ENCODE measurements around the gene ALDH1A2.
"Not testable (repeated sequence)": the region's sequence is repeated elsewhere in the genome, so short reads cannot be mapped to it uniquely, and the experiment has no call there.

Gene ALDH1A2

DNA sequence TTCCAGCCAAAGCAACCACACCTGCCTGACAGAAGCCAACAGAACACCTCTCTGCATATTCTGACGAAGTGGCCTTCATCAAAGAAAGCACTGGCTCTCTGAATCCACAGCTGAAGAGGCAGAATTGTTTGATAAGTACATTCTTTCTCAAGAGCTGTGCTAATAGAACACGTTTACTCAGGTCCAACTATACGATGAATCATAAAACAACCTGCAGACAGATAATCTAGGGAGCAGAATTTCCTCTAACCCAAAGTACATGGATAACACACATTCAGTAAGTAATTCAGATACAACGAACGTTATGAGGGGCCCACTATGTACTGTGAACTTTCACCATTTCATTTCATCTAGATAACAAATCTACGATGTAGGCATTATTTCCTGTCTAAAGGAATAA is 25.4 kb downstream of the ALDH1A2 start:
- no peak for DNase-seq

DNA sequence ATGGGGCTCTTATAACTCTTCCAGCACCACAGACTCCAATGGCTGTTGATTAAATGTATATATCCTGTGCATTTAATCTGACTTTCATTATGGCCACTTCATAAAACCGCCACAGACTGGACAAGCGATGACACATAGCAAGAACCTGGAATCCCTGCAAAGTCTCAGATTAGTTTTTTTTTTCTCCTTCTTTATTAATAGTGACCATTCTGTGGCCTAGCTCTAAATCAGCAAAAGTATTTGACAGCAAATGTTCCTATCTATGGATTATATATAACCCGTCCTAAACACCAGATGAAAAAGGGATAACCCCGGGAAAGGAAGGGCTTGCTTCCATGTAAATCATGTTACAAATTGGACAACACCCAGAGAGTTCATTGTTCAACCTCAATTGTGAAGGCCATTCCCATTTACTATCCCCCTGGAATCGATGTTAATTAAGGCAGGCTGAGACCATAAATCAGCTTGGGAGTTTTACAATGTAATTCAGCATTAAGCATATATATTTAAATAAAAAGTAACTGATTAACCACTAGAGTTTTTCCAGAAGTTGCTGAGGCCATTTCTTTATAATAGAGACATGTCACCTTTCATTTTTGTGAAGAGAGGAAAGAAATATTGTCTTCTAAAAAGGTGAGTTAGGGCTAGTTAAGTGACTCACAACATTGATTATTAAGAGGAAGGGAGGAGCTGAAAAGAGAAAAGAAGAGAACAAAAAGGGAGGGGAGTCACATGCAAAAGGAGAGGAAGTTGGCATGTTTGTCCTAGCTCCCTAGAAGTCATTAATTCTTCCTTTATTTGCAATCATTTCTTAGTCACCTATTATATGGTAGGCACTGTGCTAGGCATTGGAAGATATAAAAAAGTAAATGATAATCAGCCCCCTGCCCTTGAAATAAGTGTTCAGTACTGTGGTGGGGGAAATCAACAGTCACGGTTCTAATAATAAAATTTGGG is 26.2 kb downstream of the ALDH1A2 start:
- DNase-seq = no peak

DNA sequence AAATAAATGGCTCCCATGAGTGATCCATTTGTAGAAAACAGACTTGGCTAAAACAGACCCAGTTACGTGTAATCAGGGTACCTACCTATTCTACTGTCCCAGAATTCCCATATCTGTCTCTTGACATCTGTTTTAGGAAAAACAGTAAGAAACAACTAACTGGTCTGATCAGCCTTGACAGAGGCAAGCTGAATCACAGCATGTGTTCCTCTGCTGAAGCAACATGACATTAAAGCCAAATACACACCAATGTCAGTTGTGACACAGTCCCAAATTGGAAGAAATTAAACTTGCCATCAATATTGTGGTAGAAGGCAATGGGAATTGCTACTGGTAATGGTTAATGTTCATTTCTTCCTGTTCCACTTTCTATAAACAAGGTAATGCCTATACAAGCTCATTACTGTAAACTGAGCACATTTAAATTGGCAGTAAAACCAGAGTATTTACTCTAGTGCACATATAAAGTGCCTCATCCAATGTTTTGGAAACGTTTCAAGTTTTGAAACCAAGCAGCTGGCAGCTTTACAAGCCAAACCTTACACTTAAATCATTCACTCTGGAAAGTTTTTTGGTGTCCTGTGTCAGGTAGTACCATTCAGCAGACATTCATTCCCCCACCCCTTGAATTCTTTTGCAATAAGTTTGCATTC is 27.0 kb downstream of the ALDH1A2 start:
- DNase-seq = no peak

DNA sequence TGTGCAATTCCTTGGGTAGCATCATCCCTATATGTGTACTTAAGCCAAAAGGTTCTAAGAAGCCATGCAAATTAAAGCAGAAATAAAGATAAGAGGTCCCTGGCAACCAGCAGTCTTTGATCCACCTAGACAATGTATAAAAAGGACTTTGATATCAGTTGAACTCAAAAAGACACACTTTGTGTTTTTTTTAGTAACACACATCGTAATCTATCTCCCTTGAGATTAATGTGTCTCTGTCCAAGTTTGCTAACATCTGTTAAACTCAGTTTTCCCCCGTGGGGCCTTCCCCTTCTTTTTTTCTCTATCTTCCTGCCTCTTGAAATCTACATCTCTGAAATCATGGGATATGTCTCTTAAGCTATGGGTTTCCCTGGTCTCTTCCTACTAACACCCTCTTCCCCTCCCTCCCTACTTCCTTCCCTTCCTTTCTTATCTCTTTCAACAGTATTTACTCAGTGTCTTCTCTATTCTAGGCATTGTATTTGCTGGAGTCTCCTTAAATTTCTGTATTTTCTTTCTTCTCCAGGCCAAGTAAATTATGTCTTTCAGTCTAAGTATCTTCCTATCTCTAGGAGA is 27.7 kb downstream of the ALDH1A2 start:
- DNase-seq = no peak

GRCh38 chr15:58036579-58036978 is 28.9 kb downstream of the ALDH1A2 start:
- no peak for DNase-seq

DNA sequence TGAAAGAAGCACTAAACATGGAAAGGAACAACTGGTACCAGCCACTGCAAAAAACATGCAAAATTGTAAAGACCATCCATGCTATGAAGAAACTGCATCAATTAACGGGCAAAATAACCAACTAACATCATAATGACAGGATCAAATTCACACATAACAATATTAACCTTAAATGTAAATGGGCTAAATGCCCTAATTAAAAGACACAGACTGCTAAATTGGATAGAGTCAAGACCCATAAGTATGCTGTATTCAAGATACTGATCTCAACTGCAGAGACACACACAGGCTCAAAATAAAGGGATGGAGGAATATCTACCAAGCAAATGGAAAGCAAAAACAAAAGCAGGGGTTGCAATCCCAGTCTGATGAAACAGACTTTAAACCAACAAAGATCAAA is 37.1 kb downstream of the ALDH1A2 start:
- DNase-seq = not testable (repeated sequence)

- no peak for DNase-seq
Observed at GRCh38 chr15:58026552-58026951, 39.0 kb downstream of the ALDH1A2 start.

GRCh38 chr15:58026051-58026450 is 39.5 kb downstream of the ALDH1A2 start:
- no peak for DNase-seq

DNA sequence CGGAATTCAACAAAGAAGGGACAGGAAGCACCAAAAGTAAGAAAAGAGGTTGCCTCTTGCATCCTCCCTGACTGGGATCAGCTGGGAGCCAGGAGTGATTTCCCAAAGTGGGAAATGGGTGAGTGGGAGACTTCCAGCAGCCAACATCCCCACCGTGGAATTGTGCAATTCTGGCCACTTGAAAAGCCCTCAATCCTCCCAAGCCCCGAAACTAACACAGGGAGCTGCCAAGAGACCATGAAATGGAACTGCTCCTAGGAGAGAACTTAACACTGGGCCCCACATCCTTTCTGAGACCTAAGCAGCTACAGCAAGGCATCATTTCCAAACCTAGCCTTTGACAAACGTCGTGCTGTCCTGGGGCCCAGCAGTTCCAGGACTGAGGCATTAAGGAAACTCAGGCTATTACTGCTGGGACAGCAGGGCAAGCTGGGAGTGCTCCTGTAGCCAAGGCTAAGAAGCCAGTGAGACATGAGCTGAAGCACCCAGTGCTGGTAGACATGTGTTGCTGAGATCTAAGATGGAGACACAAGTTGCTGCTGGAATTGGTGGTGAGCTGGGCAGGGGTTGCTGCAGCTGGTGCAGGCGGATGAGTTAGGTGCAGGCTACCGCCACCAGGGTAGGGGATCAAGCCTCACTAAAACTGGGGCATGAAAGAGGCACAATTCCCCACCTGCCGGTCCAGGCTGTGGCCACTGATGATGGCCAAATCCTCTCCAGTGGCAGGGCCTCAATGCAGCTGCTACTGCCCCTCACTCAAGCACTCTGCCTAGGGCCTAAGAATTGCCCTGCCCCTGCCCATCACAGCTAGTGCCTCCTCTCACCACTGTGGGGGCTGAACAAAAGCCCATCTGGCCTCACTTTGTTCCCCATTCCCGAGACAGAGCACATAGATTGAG is 43.9 kb downstream of the ALDH1A2 start:
- no peak for DNase-seq

GRCh38 chr15:58019503-58020376 is 45.8 kb downstream of the ALDH1A2 start:
- DNase-seq = no peak

DNA sequence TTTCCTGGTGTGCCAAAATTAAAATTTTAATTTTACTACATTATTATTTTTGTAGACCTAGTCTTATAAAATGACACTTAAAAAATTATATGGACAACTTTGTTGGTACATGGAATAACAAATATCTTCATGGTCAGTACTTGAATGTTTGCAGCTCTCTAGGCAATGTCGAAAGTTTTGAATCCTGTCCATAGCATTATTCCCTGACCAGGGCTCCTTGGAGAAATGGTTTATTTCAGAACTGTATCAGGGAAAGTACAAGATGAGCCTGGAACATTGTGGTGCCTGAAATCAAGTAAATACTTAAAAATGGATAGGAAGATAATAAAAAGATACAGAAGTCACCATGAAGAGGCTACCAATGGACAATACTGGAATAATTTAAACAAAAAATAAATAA is 47.6 kb downstream of the ALDH1A2 start:
- no peak for DNase-seq

DNA sequence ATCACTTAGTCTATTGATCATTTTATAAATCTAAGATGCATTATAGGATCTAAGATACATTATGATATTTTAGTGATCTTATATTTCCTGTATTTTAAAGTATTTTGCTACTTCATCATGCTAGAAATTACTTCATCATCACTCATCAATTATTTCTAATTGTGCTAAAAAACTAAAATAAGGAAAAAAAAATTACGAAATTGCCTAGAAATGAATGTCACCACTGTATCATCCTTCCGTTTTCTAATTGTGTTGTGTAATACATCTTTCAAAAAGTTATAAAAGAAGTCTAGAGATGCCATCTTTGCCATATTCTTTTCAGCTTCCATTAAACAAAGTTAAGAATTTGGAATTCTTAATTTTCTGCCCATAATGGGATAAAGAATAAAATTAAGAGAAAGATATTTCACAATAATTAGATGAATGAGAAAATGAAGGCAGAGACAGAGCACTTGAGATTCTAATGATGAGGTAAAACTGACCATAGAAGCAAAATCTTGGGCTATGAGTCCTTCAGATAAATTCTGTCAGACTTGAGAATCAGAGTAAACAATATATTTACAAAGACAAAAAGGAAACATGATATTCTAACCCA is 48.8 kb downstream of the ALDH1A2 start:
- no peak for DNase-seq

DNA sequence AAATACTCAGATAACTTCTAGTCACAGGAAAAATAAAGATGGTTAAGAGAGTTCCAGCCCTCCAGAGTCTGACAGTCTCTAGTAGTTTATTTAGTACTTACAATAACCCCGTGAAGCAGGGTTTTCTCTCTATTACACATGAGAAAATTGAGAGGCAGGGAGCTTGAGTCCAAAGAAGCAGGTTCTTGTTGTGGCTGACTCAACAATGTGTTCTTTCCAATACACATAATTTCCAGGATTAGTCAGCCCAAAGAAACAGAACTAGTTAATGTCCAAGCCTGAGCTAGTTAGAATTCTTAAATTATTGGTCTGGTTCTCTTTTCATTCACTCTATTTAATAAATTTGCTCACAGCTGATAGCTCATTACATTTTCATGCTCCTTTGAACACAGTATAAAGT is 49.9 kb downstream of the ALDH1A2 start:
- DNase-seq = no peak

GRCh38 chr15:58014470-58014869 is 51.0 kb downstream of the ALDH1A2 start:
- DNase-seq = no peak

DNA sequence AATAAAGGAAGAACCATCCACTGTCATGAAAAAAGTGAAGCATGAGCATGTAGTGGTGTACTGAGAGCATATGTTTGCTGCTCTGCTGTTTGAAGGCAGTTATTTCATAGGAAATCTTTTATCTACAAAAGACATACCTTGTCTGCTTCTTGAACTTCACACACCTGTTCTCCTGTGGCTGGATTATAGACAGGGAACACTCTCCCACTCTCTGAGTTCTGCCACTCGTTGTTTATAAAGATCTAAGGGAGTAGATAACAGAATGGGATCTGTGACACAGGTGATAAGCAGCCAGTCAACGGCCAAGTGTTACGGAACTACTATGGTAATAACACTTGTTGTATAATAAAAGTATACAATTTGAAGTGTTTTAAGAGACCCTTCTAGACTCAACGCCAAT is 51.5 kb downstream of the ALDH1A2 start:
- no peak for DNase-seq

- no peak for DNase-seq
Observed at GRCh38 chr15:58010983-58011382, 54.5 kb downstream of the ALDH1A2 start.

GRCh38 chr15:58003810-58004209 is 61.7 kb downstream of the ALDH1A2 start:
- no peak for DNase-seq

GRCh38 chr15:58002338-58003126 is 63.0 kb downstream of the ALDH1A2 start:
- DNase-seq = no peak

DNA sequence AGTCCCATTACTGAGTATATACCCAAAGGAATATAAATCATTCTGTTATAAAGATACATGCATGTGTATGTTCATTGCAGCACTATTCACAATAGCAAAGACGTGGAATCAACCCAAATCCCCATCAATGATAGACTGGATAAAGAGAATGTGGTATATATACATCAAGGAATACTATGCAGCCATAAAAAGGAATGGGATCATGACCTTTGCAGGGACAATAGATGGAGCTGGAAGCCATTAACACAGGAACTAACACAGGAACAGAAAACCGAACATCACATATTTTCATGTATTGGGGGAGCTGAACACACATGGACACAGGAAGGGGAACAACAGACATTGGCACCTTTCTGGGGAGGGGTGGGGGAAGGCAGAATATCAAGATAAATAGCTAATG is 65.8 kb downstream of the ALDH1A2 start:
- not testable (repeated sequence) for DNase-seq

- no peak for DNase-seq
Observed at GRCh38 chr15:57996561-57996960, 69.0 kb downstream of the ALDH1A2 start.

Data from 8988T (cell line).